NCI-H128 (cell line): ENCODE measurements around the gene ZNF74.
"Not testable (repeated sequence)": the region's sequence is repeated elsewhere in the genome, so short reads cannot be mapped to it uniquely, and the experiment has no call there.

ENCODE experiments used
- DNase-seq: peaks from one replicate; lab custom pipeline; 2025; ENCODE audit not compliant: unreplicated experiment; lab: John Stamatoyannopoulos, UW

ZNF74 gene

GRCh38 chr22:20374130-20374529 lies 19.8 kb upstream of the ZNF74 start:
- not testable (repeated sequence) for DNase-seq

- not testable (repeated sequence) for DNase-seq
These were observed 17.7 kb upstream of the ZNF74 start for GRCh38 chr22:20376281-20376680.

DNA sequence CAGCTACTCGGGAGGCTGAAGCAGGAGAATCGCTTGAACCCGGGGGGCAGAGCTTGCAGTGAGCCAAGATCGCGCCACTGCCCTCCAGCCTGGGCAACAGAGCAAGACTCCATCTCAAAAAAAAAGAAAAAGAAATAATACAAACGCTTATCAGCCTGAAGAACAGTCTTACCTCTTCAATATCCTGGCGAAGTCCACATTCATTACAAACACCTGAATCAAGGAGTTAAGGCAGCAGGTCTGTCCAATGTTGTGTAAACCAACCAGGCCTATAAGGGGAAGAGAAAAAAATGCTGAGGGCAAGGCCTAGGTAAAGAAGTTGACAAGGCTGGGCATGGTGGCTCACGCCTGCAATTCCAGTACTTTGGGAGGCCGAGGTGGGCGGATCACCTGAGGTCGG lies 17.0 kb upstream of the ZNF74 start:
- not testable (repeated sequence) for DNase-seq

GRCh38 chr22:20378110-20378509 lies 15.8 kb upstream of the ZNF74 start:
- no peak for DNase-seq

DNA sequence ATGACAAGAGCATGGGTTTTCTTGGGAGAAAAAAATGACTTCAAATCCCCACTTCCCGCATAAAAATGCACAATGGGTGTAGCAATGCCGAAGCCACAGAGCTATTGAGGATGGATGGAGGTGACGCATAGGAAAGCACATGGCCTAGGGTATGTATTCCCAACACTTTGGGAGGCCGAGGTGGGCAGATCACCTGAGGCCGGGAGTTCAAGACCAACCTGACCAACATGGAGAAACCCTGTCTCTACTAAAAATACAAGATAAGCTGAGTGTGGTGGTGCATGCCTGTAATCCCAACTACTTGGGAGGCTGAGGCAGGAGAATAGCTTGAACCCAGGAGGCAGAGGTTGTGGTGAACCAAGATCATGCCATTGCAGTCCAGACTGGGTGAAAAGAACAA lies 15.3 kb upstream of the ZNF74 start:
- DNase-seq, result not testable (repeated sequence)

GRCh38 chr22:20380486-20380885 lies 13.5 kb upstream of the ZNF74 start:
- no peak for DNase-seq

GRCh38 chr22:20383538-20383937 lies 10.4 kb upstream of the ZNF74 start:
- no peak for DNase-seq

- no peak for DNase-seq
These were observed 9.8 kb upstream of the ZNF74 start for GRCh38 chr22:20384171-20384570.

DNA sequence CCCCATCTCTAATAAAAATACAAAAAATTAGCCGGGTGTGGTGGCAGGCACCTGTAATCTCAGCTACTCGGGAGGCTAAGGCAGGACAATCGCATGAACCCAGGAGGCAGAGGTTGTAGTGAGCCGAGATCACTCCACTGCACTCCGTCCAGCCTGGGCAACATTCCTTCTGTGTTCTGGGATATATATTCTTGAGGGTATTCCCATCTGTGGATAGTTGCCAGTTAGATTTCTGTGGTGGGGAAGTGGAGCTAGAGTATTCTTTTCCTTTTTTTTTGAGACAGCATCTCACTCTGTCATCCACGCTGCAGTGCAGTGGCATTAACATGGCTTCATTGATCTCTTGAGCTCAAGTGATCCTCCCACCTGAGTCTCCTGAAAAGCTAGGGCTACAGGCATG lies 9.1 kb upstream of the ZNF74 start:
- DNase-seq, result no peak

DNA sequence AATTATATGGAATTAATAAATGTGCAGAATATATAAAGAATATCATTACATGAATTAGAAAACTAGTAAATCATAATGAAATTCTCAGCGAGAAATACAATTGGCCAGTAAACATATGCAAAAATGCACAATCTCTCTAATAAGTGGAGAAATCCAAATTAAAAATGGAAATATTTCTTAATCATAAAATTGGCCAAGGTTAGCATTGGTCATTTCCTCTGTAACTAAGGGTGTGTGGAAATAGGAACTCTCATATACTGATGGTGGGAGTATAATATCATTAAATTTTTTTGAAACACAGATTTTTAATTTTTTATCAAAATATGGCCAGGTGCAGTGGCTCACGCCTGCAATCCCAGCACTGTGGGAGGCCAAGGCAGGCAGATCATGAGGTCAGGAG lies 7.6 kb upstream of the ZNF74 start:
- DNase-seq, result no peak

DNA sequence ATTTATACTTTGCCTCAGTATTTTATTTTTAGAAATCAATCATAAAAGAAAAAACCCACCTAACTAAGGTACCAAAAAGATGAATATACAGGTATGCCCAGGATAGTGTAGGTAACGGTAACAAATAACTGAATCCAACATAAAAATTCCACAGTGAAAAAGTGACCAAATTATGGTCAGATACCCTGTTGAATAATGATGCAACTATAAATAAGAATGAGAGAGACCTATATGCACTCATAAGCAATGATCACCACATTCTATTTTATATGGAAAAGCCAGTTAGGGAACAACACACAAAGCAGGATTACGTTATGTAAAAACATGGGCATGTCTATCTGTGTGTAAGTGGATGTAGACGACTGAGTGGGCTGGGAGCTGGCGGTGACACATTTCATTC lies 7.0 kb upstream of the ZNF74 start:
- no peak for DNase-seq

DNA sequence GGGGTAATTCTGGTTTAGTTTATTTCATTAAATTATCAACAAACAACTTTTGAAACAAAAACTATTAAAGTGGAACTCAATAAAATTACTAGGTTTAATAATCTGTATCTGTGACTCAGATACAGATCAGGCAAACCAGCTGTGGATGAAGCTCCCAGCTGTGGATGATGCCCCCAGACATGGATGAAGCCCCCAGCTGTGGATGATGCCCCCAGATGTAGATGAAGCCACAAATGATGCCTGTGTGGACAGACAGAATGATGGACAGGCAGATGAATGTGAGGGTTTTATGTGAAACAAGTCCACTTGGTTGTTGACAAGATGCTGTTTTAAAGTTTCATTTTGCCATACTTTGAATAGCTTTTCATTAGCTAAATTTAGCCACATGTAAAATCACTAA lies 5.8 kb upstream of the ZNF74 start:
- DNase-seq, result no peak

DNA sequence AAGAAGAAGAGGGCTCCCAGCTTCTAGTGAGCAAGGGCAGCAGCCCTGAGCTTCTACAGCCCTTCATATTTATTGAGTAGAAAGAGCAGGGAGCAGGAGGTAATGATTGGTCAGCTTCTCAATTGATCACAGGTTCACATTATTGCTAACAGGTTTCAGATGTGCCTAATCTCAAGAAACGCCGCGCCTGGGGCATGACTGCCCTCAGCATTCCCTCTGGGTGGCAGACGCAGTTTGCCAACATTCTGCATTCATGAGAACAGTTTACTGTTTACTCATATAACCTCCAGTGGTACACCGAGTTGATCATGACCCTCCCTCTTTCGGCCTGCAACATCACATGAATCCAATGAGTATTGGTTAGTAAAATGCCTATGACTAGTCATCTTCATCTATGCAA lies 4.7 kb upstream of the ZNF74 start:
- no peak for DNase-seq

GRCh38 chr22:20390394-20390907 lies 3.5 kb upstream of the ZNF74 start:
- no peak for DNase-seq

DNA sequence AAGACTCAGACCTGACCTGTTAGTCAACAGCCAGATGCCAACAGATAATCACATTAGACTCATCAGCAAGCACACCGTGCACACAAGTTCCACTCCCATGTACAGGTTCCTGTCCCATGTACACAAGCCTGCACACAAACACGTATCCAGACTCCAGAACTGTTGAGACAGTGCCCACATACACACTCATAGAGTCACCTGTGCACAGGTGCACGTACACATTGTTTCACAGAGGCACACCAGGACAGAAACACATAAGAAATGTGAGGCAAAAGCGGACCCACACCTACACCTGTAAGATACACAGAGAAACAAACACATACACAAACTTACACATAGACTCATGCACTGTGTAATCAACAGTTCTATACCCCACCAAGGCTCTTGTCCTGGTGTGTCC lies 2.7 kb upstream of the ZNF74 start:
- DNase-seq, result no peak

DNA sequence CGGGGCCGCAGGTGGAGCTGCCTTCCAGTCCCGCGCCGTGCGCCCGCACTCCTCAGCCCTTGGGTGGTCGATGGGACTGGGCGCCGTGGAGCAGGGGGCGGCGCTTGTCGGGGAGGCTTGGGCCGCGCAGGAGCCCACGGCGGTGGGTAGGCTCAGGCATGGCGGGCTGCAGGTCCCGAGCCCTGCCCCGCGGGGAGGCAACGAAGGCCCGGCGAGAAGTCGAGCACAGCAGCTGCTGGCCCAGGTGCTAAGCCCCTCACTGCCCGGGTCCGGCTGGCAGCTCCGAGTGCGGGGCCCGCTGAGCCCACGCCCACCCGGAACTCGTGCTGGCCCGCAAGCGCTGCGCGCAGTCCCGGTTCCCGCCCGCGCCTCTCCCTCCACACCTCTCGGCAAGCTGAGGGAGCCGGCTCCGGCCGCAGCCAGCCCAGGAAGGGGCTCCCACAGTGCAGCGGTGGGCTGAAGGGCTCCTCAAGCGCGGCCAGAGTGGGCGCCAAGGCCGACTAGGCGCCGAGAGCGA lies 1.5 kb upstream of the ZNF74 start:
- not testable (repeated sequence) for DNase-seq

- no peak for DNase-seq
These were observed 807 bp upstream of the ZNF74 start for GRCh38 chr22:20392983-20393704.

DNA sequence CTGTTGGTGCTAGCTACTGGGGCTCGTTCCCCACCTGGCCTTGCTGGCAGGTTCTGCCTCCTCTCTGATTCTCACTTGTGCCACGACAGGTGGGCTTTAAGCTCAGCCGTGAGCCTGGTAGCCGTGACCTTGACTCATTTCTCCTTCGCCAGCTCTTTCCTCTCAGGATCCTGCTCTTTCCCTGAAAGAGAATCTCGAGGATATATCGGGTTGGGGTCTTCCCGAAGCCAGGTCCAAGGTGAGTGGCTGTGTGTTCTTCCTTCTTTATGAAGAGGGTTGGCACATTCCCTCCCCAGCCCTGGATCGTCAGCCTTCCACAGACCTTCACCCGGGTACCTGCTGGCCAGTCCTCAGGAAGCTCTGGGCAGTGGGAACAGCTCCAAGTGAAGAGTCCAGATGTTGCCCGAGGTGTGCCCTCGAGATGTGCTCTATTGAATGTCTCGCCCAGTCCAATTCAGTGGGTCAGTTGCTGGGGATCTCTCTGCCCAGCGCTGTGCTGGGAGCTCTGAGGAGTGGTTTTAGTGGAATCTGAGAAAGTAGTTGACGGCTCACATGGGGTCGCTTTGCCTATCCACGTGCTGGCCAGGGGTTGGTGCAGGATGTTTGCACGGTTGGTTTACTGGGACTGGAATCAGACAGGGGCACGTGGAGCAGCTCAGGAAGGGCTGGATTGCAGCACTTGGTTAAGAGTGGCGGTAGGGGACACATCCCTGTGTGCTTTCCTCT lies 1.4 kb downstream of the ZNF74 start:
- no peak for DNase-seq

- no peak for DNase-seq
These were observed 1.9 kb downstream of the ZNF74 start for GRCh38 chr22:20395907-20396287.

GRCh38 chr22:20396639-20397038 lies 2.7 kb downstream of the ZNF74 start:
- no peak for DNase-seq

- no peak for DNase-seq
These were observed 3.5 kb downstream of the ZNF74 start for GRCh38 chr22:20397498-20397897.

GRCh38 chr22:20398420-20398819 lies 4.5 kb downstream of the ZNF74 start:
- no peak for DNase-seq
